Calu3 (cell line): Measurements from ENCODE around the gene MFNG. TPM values are rescaled to one million over a fixed set of nuclear protein-coding genes. Genes with fewer than 3 reads are reported as not detected.

ENCODE experiments used
- BruUV-seq: library from RNA; stranded (reverse); fragments of 400-500 nt; replicated peaks from 2 replicates; lab custom pipeline; 2021; lab: Mats Ljungman, UMichigan
- CTCF ChIA-PET: fragments of 300-600 bp; sonication (Branson Sonifier 250); formaldehyde crosslinking; loops from one replicate; lab custom pipeline; 2022; ENCODE audit warnings: antibody characterized with exemption; lab: Charles Lee
- DNase-seq: peaks from one replicate; pipeline ENCODE4 v3.0.0; 2022
- H3K27ac Mint-ChIP-seq: one replicate; pipeline ENCODE4 v1.8.0; 2022; ENCODE audit warnings: mixed read lengths; ENCODE audit not compliant: unreplicated experiment
- H3K27me3 Mint-ChIP-seq: one replicate; pipeline ENCODE4 v1.8.0; 2022; ENCODE audit warnings: mixed read lengths; ENCODE audit not compliant: unreplicated experiment
- H3K36me3 Mint-ChIP-seq: one replicate; pipeline ENCODE4 v1.8.0; 2022; ENCODE audit warnings: mild to moderate bottlenecking, moderate library complexity, mixed read lengths; ENCODE audit not compliant: insufficient read depth, unreplicated experiment
- H3K4me1 Mint-ChIP-seq: one replicate; pipeline ENCODE4 v1.8.0; 2022; ENCODE audit warnings: mild to moderate bottlenecking, low read depth, mixed read lengths; ENCODE audit not compliant: unreplicated experiment
- H3K4me3 Mint-ChIP-seq: one replicate; pipeline ENCODE4 v1.8.0; 2022; ENCODE audit warnings: mild to moderate bottlenecking, low read depth, moderate library complexity, mixed read lengths; ENCODE audit not compliant: unreplicated experiment
- H3K9me3 Mint-ChIP-seq: one replicate; pipeline ENCODE4 v1.8.0; 2022; ENCODE audit warnings: low read depth, mixed read lengths; ENCODE audit not compliant: unreplicated experiment
- CTCF ChIP-seq: fragments of 200-600 bp; IDR thresholded peaks from one replicate; pipeline ENCODE4 v1.8.0; 2022; ENCODE audit warnings: antibody characterized with exemption; ENCODE audit not compliant: unreplicated experiment
- intact Hi-C: fragments of 100-400 bp; cut with micrococcal nuclease; formaldehyde crosslinking; loops from one replicate; pipeline ENCODE4 v1.10.0; 2022; ENCODE audit not compliant: unreplicated experiment
- total RNA-seq: library from RNA; stranded (reverse); gene quantifications from 2 replicates; pipeline ENCODE4 v1.2.3, GENCODE V29; 2022

The MFNG gene
- total RNA-seq, 1 experiment from 2014 or later: 22.1 TPM

GRCh38 chr22:37467391-37467955, 18.7 kb downstream of the MFNG start:
- no peak for DNase-seq

DNA sequence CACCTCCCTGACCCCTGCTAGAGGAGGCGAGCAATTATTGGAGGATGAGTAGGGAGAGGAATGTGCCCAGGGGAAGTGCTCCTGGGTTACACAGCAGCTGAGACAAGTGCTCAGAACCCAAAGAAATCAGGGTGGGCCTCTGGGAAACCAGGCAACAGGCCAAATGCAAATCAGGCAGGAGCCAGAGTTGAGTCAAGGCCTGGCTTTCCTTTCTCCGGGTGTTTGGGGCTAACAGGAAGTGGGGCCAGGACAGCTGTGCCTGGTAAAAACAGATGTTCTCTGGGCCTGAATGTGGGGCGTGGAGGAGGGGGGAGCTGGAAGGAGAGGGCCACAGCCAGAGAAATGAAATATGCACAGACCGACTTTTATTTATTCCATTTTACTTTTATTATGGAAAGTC, 22.0 kb downstream of the MFNG start:
- no peak for TF ChIP-seq CTCF
- H3K27ac Mint-ChIP-seq: no peak overlapping the region
- no peaks in the 10 kb centered on the region for H3K27me3 Mint-ChIP-seq
- H3K4me3 Mint-ChIP-seq: no peak overlapping the region
- no TSS peak for BruUV-seq
- H3K36me3 Mint-ChIP-seq: peaks cover 8% of the 10 kb centered on the region
- CTCF ChIA-PET: no interaction called here
- intact Hi-C loops: no loop called here
- H3K9me3 Mint-ChIP-seq: no peaks in the 10 kb centered on the region
- peaks cover 3% of the 10 kb centered on the region for H3K4me1 Mint-ChIP-seq
- no peak for DNase-seq

More at GRCh38 chr22:37467391-37467955, 18.7 kb downstream of the MFNG start:
- intact Hi-C loops: no loop called here
- TF ChIP-seq CTCF: no peak
- no peaks in the 10 kb centered on the region for H3K36me3 Mint-ChIP-seq
- BruUV-seq: no TSS peak
- no peaks in the 10 kb centered on the region for H3K9me3 Mint-ChIP-seq
- H3K27ac Mint-ChIP-seq: no peak overlapping the region
- H3K27me3 Mint-ChIP-seq: no peaks in the 10 kb centered on the region
- CTCF ChIA-PET: interaction anchor here (0.6 kb wide), 1 partner anchor 8 kb away, joined by 3 read pairs; no protein-coding TSS in a partner anchor
- H3K4me3 Mint-ChIP-seq: no peak overlapping the region
- no peaks in the 10 kb centered on the region for H3K4me1 Mint-ChIP-seq

GRCh38 chr22:37462983-37463382, 23.2 kb downstream of the MFNG start:
- Mint-ChIP-seq H3K36me3 (peaks cover 13% of the 10 kb centered on the region), H3K27me3 (no peaks in the 10 kb centered on the region), H3K4me3 (no peak overlapping the region), H3K9me3 (no peaks in the 10 kb centered on the region), H3K4me1 (peaks cover 15% of the 10 kb centered on the region), H3K27ac (no peak overlapping the region)
- TF ChIP-seq CTCF: no peak
- intact Hi-C loops: no loop called here
- no TSS peak for BruUV-seq
- DNase-seq: peak; percentile 36
- CTCF ChIA-PET: interaction anchor here (1.4 kb wide), 1 partner anchor 79 kb away, joined by 3 read pairs; no protein-coding TSS in a partner anchor

DNA sequence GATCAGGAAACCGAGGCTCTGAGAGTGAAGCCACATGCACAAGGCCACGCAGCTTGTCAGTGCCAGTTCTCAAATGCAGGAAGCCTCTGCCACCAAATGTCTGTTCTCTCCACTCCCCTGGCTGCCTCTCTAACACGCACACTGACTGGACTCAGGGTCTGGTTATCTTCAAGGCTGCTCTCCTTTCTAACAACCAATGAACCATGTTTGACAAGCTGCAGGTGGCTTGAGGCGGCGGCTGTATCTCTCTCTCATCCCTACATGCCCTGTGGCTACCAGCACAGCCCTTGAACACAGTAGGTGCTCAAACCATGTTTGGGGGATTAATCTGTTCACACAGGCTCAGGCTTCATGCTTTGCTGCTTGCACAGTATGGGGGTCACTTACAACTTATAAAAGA, 23.7 kb downstream of the MFNG start:
- no TSS peak for BruUV-seq
- CTCF ChIA-PET: interaction anchor here (1.4 kb wide), 1 partner anchor 79 kb away, joined by 3 read pairs; no protein-coding TSS in a partner anchor
- H3K27me3 Mint-ChIP-seq: no peaks in the 10 kb centered on the region

More for the DNA sequence above, 23.7 kb downstream of the MFNG start:
- H3K4me1 Mint-ChIP-seq: peaks cover 21% of the 10 kb centered on the region
- DNase-seq: no peak
- no peak overlapping the region for H3K27ac Mint-ChIP-seq
- H3K4me3 Mint-ChIP-seq: no peak overlapping the region
- H3K9me3 Mint-ChIP-seq: no peaks in the 10 kb centered on the region
- TF ChIP-seq CTCF: no peak
- peaks cover 16% of the 10 kb centered on the region for H3K36me3 Mint-ChIP-seq
- intact Hi-C loops: no loop called here
